Activated CD4-positive, alpha-beta T cell treated with anti-CD3 and anti-CD28 coated beads, Interleukin-2, amount 10 ng/mL, durations not matched to agents 24 days and 14 days (primary cell): ENCODE measurements around the gene PSAP. TPM values are rescaled to one million over a fixed set of nuclear protein-coding genes. Genes with fewer than 3 reads are reported as not detected.

ENCODE experiments used
- DNase-seq: peaks from one replicate; pipeline ENCODE4 v3.0.0; 2022
- H3K27ac Mint-ChIP-seq: one replicate; pipeline ENCODE4 v1.8.0; 2022; ENCODE audit warnings: mild to moderate bottlenecking, mixed read lengths
- H3K27me3 Mint-ChIP-seq: one replicate; pipeline ENCODE4 v1.8.0; 2022; ENCODE audit warnings: mixed read lengths
- H3K36me3 Mint-ChIP-seq: one replicate; pipeline ENCODE4 v1.8.0; 2022; ENCODE audit warnings: low read depth, mild to moderate bottlenecking, mixed read lengths
- H3K4me1 Mint-ChIP-seq: one replicate; pipeline ENCODE4 v1.8.0; 2021; ENCODE audit warnings: mixed read lengths
- H3K4me3 Mint-ChIP-seq: one replicate; pipeline ENCODE4 v1.8.0; 2022; ENCODE audit warnings: mild to moderate bottlenecking, moderate library complexity, mixed read lengths
- H3K9me3 Mint-ChIP-seq: one replicate; pipeline ENCODE4 v1.8.0; 2021; ENCODE audit warnings: mixed read lengths
- intact Hi-C: fragments of 100-400 bp; cut with micrococcal nuclease; formaldehyde crosslinking; loops from one replicate; pipeline ENCODE4 v1.15.1; 2023
- total RNA-seq: library from RNA; stranded (reverse); gene quantifications from 2 replicates; pipeline ENCODE4 v1.2.3, GENCODE V29; 2022

Gene PSAP
- total RNA-seq, 1 donor from 2014 or later: 97.9 TPM

- intact Hi-C loops: no loop called here
- H3K27ac Mint-ChIP-seq: no peak overlapping the region
- no peak overlapping the region for H3K4me3 Mint-ChIP-seq
- H3K9me3 Mint-ChIP-seq: no peaks in the 10 kb centered on the region
- H3K4me1 Mint-ChIP-seq: peaks cover 9% of the 10 kb centered on the region
- no peak for DNase-seq
- H3K36me3 Mint-ChIP-seq: peaks cover 59% of the 10 kb centered on the region
- no peaks in the 10 kb centered on the region for H3K27me3 Mint-ChIP-seq
These were observed 30.1 kb downstream of the PSAP start for GRCh38 chr10:71820966-71821365.

- intact Hi-C loops: no loop called here
- Mint-ChIP-seq H3K4me3 (no peak overlapping the region), H3K27ac (no peak overlapping the region), H3K4me1 (peaks cover 9% of the 10 kb centered on the region), H3K36me3 (peaks cover 53% of the 10 kb centered on the region), H3K9me3 (no peaks in the 10 kb centered on the region), H3K27me3 (no peaks in the 10 kb centered on the region)
- no peak for DNase-seq
These were observed 31.1 kb downstream of the PSAP start for GRCh38 chr10:71819985-71820384.

GRCh38 chr10:71819441-71819861 is 31.6 kb downstream of the PSAP start:
- peaks cover 51% of the 10 kb centered on the region for H3K36me3 Mint-ChIP-seq
- no peaks in the 10 kb centered on the region for H3K27me3 Mint-ChIP-seq
- H3K4me3 Mint-ChIP-seq: no peak overlapping the region
- H3K9me3 Mint-ChIP-seq: no peaks in the 10 kb centered on the region
- no peak for DNase-seq
- intact Hi-C loops: no loop called here
- H3K27ac Mint-ChIP-seq: no peak overlapping the region
- H3K4me1 Mint-ChIP-seq: peaks cover 9% of the 10 kb centered on the region

- intact Hi-C loops: no loop called here
- no peaks in the 10 kb centered on the region for H3K9me3 Mint-ChIP-seq
- H3K4me1 Mint-ChIP-seq: peaks cover 9% of the 10 kb centered on the region
- no peak for DNase-seq
- H3K4me3 Mint-ChIP-seq: no peak overlapping the region
- H3K27ac Mint-ChIP-seq: no peak overlapping the region
- no peaks in the 10 kb centered on the region for H3K27me3 Mint-ChIP-seq
- H3K36me3 Mint-ChIP-seq: peaks cover 51% of the 10 kb centered on the region
These were observed 32.3 kb downstream of the PSAP start for GRCh38 chr10:71818674-71819260.

- Mint-ChIP-seq H3K27ac (no peak overlapping the region), H3K27me3 (no peaks in the 10 kb centered on the region), H3K9me3 (no peaks in the 10 kb centered on the region), H3K4me3 (no peak overlapping the region), H3K36me3 (peaks cover 48% of the 10 kb centered on the region), H3K4me1 (peaks cover 9% of the 10 kb centered on the region)
- DNase-seq: no peak
- intact Hi-C loops: no loop called here
These were observed 33.0 kb downstream of the PSAP start for GRCh38 chr10:71817831-71818655.

GRCh38 chr10:71816936-71817618 is 34.0 kb downstream of the PSAP start:
- intact Hi-C loops: no loop called here
- no peak for DNase-seq
- Mint-ChIP-seq H3K9me3 (no peaks in the 10 kb centered on the region), H3K4me3 (no peak overlapping the region), H3K27me3 (no peaks in the 10 kb centered on the region), H3K4me1 (peaks cover 3% of the 10 kb centered on the region), H3K27ac (no peak overlapping the region), H3K36me3 (peaks cover 43% of the 10 kb centered on the region)

- Mint-ChIP-seq H3K27ac (no peak overlapping the region), H3K9me3 (no peaks in the 10 kb centered on the region), H3K27me3 (no peaks in the 10 kb centered on the region), H3K4me1 (peaks cover 2% of the 10 kb centered on the region), H3K36me3 (peaks cover 37% of the 10 kb centered on the region), H3K4me3 (no peak overlapping the region)
- DNase-seq: no peak
- intact Hi-C loops: no loop called here
These were observed 34.6 kb downstream of the PSAP start for GRCh38 chr10:71816421-71816851.

- DNase-seq: no peak
- Mint-ChIP-seq H3K27me3 (no peaks in the 10 kb centered on the region), H3K36me3 (peaks cover 31% of the 10 kb centered on the region), H3K9me3 (no peaks in the 10 kb centered on the region), H3K27ac (no peak overlapping the region), H3K4me3 (no peak overlapping the region), H3K4me1 (peaks cover 2% of the 10 kb centered on the region)
- intact Hi-C loops: no loop called here
These were observed 35.4 kb downstream of the PSAP start for GRCh38 chr10:71815515-71816130.

- Mint-ChIP-seq H3K4me1 (peaks cover 2% of the 10 kb centered on the region), H3K27ac (no peak overlapping the region), H3K36me3 (peaks cover 29% of the 10 kb centered on the region), H3K4me3 (no peak overlapping the region), H3K27me3 (no peaks in the 10 kb centered on the region), H3K9me3 (no peaks in the 10 kb centered on the region)
- no peak for DNase-seq
- intact Hi-C loops: loop anchor here (5.0 kb wide), 3 partner anchors 43 to 503 kb away; partner anchors contain the start of gene VSIR
These were observed 36.1 kb downstream of the PSAP start for GRCh38 chr10:71814922-71815411.

GRCh38 chr10:71812913-71813590 is 38.0 kb downstream of the PSAP start:
- intact Hi-C loops: loop anchor here (1.0 to 5.0 kb wide), 4 partner anchors 41 to 501 kb away; partner anchors contain the start of gene VSIR
- peaks cover 2% of the 10 kb centered on the region for H3K4me1 Mint-ChIP-seq
- H3K36me3 Mint-ChIP-seq: peaks cover 15% of the 10 kb centered on the region
- H3K9me3 Mint-ChIP-seq: no peaks in the 10 kb centered on the region
- no peak for DNase-seq
- H3K27me3 Mint-ChIP-seq: no peaks in the 10 kb centered on the region
- no peak overlapping the region for H3K4me3 Mint-ChIP-seq
- H3K27ac Mint-ChIP-seq: no peak overlapping the region

GRCh38 chr10:71812016-71812912 is 38.8 kb downstream of the PSAP start:
- Mint-ChIP-seq H3K4me1 (peaks cover 2% of the 10 kb centered on the region), H3K4me3 (no peak overlapping the region), H3K27ac (peak overlapping the region; percentile 11), H3K36me3 (peaks cover 11% of the 10 kb centered on the region), H3K9me3 (no peaks in the 10 kb centered on the region), H3K27me3 (no peaks in the 10 kb centered on the region)
- DNase-seq: peak; percentile 92
- intact Hi-C loops: loop anchor here (1.0 to 5.0 kb wide), 4 partner anchors 40 to 500 kb away; partner anchors contain the start of gene VSIR

GRCh38 chr10:71811351-71811750 is 39.7 kb downstream of the PSAP start:
- no peaks in the 10 kb centered on the region for H3K9me3 Mint-ChIP-seq
- H3K36me3 Mint-ChIP-seq: peaks cover 3% of the 10 kb centered on the region
- no peaks in the 10 kb centered on the region for H3K27me3 Mint-ChIP-seq
- H3K4me1 Mint-ChIP-seq: peaks cover 2% of the 10 kb centered on the region
- intact Hi-C loops: loop anchor here (5.0 kb wide), 3 partner anchors 39 to 499 kb away; partner anchors contain the start of gene VSIR
- DNase-seq: no peak
- no peak overlapping the region for H3K27ac Mint-ChIP-seq
- no peak overlapping the region for H3K4me3 Mint-ChIP-seq
